ENCODE data around the gene CDK17.

The CDK17 gene

DNA sequence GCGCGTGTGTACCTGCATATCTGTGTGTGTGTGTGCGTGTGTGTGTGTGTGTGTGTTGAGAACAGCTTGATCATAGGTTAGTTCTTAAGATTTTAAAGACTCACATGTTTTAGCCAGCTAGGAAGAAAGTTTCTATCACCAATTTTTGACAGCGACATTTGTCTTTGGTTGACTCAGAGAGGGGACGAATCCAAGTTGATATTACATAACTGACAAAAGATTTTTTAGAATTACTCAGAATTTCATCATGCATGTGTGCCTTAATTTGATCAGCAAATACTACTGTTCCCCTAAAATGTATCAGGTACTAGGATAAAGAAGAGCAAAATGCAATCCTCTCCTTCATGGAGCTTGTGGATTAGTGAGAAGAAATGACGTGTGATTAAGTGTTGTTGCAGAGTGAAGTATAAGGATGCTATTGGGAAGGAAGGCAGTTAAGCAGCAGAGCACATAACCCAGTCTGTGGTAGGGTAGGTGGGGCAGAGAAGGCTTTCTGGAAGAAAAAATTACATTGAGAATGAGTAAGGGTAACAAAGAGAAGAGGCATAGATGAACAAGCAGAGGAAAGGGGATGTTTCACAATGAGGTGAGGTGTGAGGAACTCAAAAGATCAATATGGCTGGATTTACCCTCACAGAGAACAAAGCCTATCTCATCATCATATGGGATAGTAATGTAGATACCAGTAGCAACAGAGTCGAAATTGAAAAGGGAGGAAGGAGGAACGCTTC, 128.6 kb downstream of the CDK17 start:
- TF ChIP-seq, protein P1, sequence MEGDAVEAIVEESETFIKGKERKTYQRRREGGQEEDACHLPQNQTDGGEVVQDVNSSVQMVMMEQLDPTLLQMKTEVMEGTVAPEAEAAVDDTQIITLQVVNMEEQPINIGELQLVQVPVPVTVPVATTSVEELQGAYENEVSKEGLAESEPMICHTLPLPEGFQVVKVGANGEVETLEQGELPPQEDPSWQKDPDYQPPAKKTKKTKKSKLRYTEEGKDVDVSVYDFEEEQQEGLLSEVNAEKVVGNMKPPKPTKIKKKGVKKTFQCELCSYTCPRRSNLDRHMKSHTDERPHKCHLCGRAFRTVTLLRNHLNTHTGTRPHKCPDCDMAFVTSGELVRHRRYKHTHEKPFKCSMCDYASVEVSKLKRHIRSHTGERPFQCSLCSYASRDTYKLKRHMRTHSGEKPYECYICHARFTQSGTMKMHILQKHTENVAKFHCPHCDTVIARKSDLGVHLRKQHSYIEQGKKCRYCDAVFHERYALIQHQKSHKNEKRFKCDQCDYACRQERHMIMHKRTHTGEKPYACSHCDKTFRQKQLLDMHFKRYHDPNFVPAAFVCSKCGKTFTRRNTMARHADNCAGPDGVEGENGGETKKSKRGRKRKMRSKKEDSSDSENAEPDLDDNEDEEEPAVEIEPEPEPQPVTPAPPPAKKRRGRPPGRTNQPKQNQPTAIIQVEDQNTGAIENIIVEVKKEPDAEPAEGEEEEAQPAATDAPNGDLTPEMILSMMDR (IDR thresholded peaks at IDR 0.05; ENCODE audit: low read depth, low read length, missing control alignments): no peak
- no peak for DNase-seq (ENCODE audit: extremely low read depth, low read depth)
- no peak overlapping the region for H3K4me3 ChIP-seq (replicated peaks; ENCODE audit: low read depth, low read length)

DNA sequence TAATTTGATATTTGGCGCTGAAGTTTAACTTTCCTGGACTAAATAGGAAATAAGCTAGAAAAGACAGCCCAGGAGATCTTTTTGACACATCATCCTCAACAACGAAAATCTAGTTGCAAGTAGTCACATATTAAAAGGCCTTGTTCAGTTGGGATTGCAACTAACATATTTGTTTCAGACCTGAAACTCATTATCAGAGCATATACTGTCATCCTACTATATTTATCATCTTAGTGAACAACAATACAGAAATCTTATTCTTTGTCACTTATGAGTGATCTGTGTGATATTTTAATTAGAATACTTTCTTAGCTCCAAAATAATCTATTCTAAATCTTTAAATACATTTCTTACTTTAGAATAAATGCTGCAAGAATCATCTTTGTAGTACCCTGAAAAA, 134.0 kb downstream of the CDK17 start:
- DNase-seq (ENCODE audit: extremely low read depth, low read depth): no peak
- TF ChIP-seq, protein P1 (IDR thresholded peaks at IDR 0.05; ENCODE audit: low read depth, low read length, missing control alignments): no peak
- no peak overlapping the region for H3K4me3 ChIP-seq (replicated peaks; ENCODE audit: low read depth, low read length)

DNA sequence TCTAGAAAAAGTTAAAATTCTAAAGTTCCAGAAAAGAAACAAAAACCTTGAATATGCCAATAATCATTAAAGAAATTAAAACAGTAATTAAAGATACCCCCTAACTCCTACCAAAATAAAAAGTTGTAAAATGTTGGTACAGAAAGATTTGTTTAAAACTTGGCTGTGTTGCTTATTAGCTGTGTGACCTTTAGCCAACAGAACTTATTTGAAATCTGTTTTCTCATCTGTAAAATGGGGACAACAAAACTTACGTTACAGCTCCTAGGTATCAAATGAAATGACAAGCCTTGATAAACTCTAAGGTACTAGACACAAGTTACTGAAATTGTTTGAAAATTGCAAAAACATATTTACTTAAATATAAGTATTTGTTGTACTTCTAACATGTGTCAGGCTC, 134.4 kb downstream of the CDK17 start:
- no peak for DNase-seq (ENCODE audit: extremely low read depth, low read depth)
- no peak overlapping the region for H3K4me3 ChIP-seq (replicated peaks; ENCODE audit: low read depth, low read length)
- TF ChIP-seq, protein P1 (IDR thresholded peaks at IDR 0.05; ENCODE audit: low read depth, low read length, missing control alignments): no peak

DNA sequence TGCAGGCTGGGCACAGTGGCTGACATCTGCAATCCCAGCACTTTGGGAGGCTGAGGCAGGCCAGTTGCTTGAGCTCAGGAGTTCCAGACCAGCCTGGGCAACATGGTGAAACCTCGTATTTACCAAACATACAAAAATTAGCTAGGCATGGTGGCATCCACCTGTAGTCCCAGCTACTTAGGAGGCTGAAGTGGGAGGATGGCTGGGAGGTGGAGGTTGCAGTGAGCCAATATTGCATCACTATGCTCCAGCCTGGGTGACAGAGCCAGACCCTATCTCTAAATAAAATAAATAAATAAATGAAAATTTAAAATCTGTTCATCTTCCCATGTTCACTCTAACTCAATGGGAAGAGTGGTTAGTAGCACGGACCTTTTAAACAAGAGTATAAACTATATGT, 134.8 kb downstream of the CDK17 start:
- no peak for DNase-seq (ENCODE audit: extremely low read depth, low read depth)
- H3K4me3 ChIP-seq (replicated peaks; ENCODE audit: low read depth, low read length): no peak overlapping the region
- TF ChIP-seq, protein P1 (IDR thresholded peaks at IDR 0.05; ENCODE audit: low read depth, low read length, missing control alignments): no peak

DNA sequence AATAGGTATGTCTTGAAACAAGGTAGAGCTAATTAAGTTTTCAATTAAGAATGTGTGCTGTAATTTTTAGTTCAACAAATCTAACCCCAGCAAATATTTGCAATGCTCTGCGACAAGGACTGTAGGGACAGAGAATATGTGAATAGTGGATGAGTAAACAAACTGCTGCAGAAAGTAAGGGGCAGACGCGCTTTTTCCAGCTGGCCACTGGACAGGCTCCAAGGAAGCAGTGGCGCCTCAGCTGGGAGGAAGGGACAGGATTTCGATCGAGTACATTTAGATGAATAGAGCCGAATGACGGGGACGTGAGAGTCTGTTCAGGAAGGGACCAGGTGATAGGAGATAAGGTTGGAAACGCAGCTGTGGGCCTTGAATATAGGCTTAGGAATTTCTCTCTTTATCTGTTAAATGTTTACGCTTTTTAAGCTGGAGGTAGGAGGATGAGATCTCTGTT, 136.8 kb downstream of the CDK17 start:
- TF ChIP-seq, protein P1 (IDR thresholded peaks at IDR 0.05; ENCODE audit: low read depth, low read length, missing control alignments): no peak
- no peak for DNase-seq (ENCODE audit: extremely low read depth, low read depth)

DNA sequence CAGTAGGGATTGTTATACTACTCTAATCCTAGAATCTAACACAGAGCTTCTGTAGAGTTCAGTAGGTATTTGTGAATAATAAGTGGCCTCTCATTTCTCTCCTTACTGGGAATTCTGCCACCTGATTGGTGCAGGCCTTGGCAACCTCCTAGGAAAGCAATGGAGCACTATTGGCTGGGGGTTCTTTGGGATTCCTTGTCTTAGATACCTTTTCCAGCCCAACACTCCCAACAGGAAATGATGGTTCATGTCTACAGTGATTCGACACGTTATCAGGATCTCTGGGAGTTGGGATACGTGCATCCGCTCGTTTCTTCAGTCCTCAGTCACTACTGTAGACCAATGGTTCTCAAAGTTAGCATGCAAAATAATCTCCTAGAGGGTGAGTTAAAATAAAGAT, 138.7 kb downstream of the CDK17 start:
- TF ChIP-seq, protein P1 (IDR thresholded peaks at IDR 0.05; ENCODE audit: low read depth, low read length, missing control alignments): no peak
- DNase-seq (ENCODE audit: extremely low read depth, low read depth): no peak
- H3K4me3 ChIP-seq (replicated peaks; ENCODE audit: low read depth, low read length): no peak overlapping the region

More for the DNA sequence above, 136.8 kb downstream of the CDK17 start:
- H3K4me3 ChIP-seq (replicated peaks; ENCODE audit: low read depth, low read length): no peak overlapping the region

DNA sequence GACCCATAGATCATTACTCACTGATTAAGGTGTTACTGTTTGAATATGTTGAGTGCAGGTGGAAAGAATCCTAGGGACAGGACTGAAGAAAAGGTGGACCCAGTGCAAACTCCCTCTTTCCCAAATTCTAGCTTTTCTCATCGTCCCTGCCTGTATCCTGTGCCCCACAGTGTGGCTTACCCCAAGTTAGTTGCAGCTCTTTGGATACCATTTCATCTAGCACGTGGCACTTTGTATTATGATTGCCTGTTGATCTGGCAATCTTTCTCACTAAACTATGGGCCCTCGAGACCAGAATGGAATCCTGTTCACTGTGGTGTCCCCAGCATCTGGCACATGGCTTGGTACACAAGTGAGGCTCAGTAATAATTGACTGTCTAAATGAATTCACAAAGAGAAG, 139.6 kb downstream of the CDK17 start:
- no peak for DNase-seq (ENCODE audit: extremely low read depth, low read depth)
- H3K4me3 ChIP-seq (replicated peaks; ENCODE audit: low read depth, low read length): no peak overlapping the region
- TF ChIP-seq, protein P1 (IDR thresholded peaks at IDR 0.05; ENCODE audit: low read depth, low read length, missing control alignments): no peak
